IMR-90 (cell line): ENCODE measurements around the gene CFAP45. TPM values are rescaled to one million over a fixed set of nuclear protein-coding genes. Genes with fewer than 3 reads are reported as not detected.

Experiments used
- ATAC-seq: fragments of 200-7000 bp; cut with Tn5 transposase; 2 replicates; pipeline ENCODE4 v1.9.1; 2020; ENCODE audit warnings: low read depth, mild to moderate bottlenecking, moderate library complexity
- BruUV-seq: library from RNA; stranded (reverse); fragments of 400-500 nt; replicated peaks from 2 replicates; lab custom pipeline; 2021; lab: Mats Ljungman, UMichigan
- CTCF ChIA-PET: fragments of 300-600 bp; formaldehyde crosslinking; extraction: SDS; loops from one replicate; lab custom pipeline; 2021; ENCODE audit warnings: antibody characterized with exemption; lab: Yijun Ruan, JAX
- POLR2A ChIA-PET: fragments of 300-600 bp; sonication (Branson Sonifier 250); formaldehyde crosslinking; loops from one replicate; lab custom pipeline; 2022; ENCODE audit warnings: antibody characterized with exemption; ENCODE audit not compliant: unreplicated experiment; lab: Charles Lee
- DNase-seq: peaks from one replicate; pipeline ENCODE4 v3.0.0; 2013
- H2AFZ ChIP-seq: replicated peaks from 2 replicates; pipeline ENCODE3; 2013; ENCODE audit warnings: low read length, mild to moderate bottlenecking; ENCODE audit not compliant: poor library complexity
- H2AK5ac ChIP-seq: 2 replicates; pipeline ENCODE4 v1.6.1; 2013; ENCODE audit warnings: low read depth, low read length, inconsistent platforms
- H2AK9ac ChIP-seq: replicated peaks from 2 replicates; pipeline ENCODE3; 2013; ENCODE audit warnings: mild to moderate bottlenecking, low read depth, low read length, moderate library complexity; ENCODE audit not compliant: poor library complexity
- H2BK120ac ChIP-seq: 2 replicates; pipeline ENCODE4 v1.6.1; 2013; ENCODE audit warnings: low read depth, low read length, inconsistent platforms
- H2BK15ac ChIP-seq: 3 replicates; pipeline ENCODE4 v1.6.1; 2013; ENCODE audit warnings: low read depth, low read length, inconsistent platforms
- H2BK20ac ChIP-seq: 2 replicates; pipeline ENCODE4 v1.6.1; 2013; ENCODE audit warnings: low read depth, mild to moderate bottlenecking, inconsistent platforms, low read length, moderate library complexity
- H2BK5ac ChIP-seq: 2 replicates; pipeline ENCODE4 v1.6.1; 2013; ENCODE audit warnings: mild to moderate bottlenecking, low read depth, low read length, inconsistent platforms; ENCODE audit not compliant: poor library complexity, severe bottlenecking
- H3K14ac ChIP-seq: replicated peaks from 2 replicates; pipeline ENCODE4 v1.6.1; 2013; ENCODE audit warnings: low read depth, low read length, inconsistent platforms
- H3K18ac ChIP-seq: 2 replicates; pipeline ENCODE4 v1.6.1; 2013; ENCODE audit warnings: low read depth, low read length, control low read depth
- H3K23ac ChIP-seq: 2 replicates; pipeline ENCODE4 v1.6.1; 2013; ENCODE audit warnings: low read depth, low read length, inconsistent platforms
- H3K27ac ChIP-seq: 2 replicates; pipeline ENCODE4 v1.5.1; 2013; ENCODE audit warnings: mild to moderate bottlenecking, control low read depth, low read length; ENCODE audit not compliant: insufficient read depth
- H3K27me3 ChIP-seq: 2 replicates; pipeline ENCODE4 v1.6.1; 2013; ENCODE audit warnings: low read length; ENCODE audit not compliant: control insufficient read depth, insufficient read depth
- H3K36me3 ChIP-seq: 2 replicates; pipeline ENCODE4 v1.6.1; 2013; ENCODE audit warnings: low read length, mixed read lengths; ENCODE audit not compliant: control insufficient read depth, insufficient read depth
- H3K4ac ChIP-seq: 2 replicates; pipeline ENCODE4 v1.6.1; 2013; ENCODE audit warnings: low read depth, low read length, inconsistent platforms
- H3K4me1 ChIP-seq: 2 replicates; pipeline ENCODE4 v1.6.1; 2013; ENCODE audit warnings: low read length, mixed read lengths; ENCODE audit not compliant: control insufficient read depth, insufficient read depth
- H3K4me2 ChIP-seq: 2 replicates; pipeline ENCODE4 v1.6.1; 2013; ENCODE audit warnings: low read depth, mild to moderate bottlenecking, control low read depth, low read length, moderate library complexity
- H3K4me3 ChIP-seq: 2 replicates; pipeline ENCODE4 v1.5.1; 2013; ENCODE audit warnings: low read depth, mild to moderate bottlenecking, control low read depth, low read length, moderate library complexity; ENCODE audit not compliant: insufficient read depth
- H3K56ac ChIP-seq: 2 replicates; pipeline ENCODE4 v1.6.1; 2013; ENCODE audit warnings: low read length, inconsistent platforms; ENCODE audit not compliant: insufficient read depth; ENCODE audit errors: extremely low read depth
- H3K79me1 ChIP-seq, 2 experiments: 2 replicates each; pipeline ENCODE4 v1.6.1; 2013; ENCODE audit warnings: low read length in 2 of 2, inconsistent platforms in 1 of 2, low read depth in 1 of 2
- H3K9ac ChIP-seq: 2 replicates; pipeline ENCODE4 v1.6.1; 2013; ENCODE audit warnings: low read depth, low read length, control low read depth
- H3K9me1 ChIP-seq: 2 replicates; pipeline ENCODE4 v1.6.1; 2013; ENCODE audit warnings: low read length, inconsistent platforms; ENCODE audit not compliant: insufficient read depth
- H3K9me3 ChIP-seq: 2 replicates; pipeline ENCODE4 v1.6.1; 2013; ENCODE audit warnings: low read length; ENCODE audit not compliant: control insufficient read depth, insufficient read depth
- H4K20me1 ChIP-seq: 2 replicates; pipeline ENCODE4 v1.6.1; 2013; ENCODE audit warnings: low read length, inconsistent platforms; ENCODE audit not compliant: insufficient read depth
- H4K5ac ChIP-seq: 2 replicates; pipeline ENCODE4 v1.6.1; 2013; ENCODE audit warnings: mild to moderate bottlenecking, low read depth, low read length, control low read depth
- H4K8ac ChIP-seq, 2 experiments: 2 replicates each; pipeline ENCODE4 v1.6.1; 2013; ENCODE audit warnings: low read depth in 2 of 2, low read length in 2 of 2, control low read depth in 1 of 2, inconsistent platforms in 1 of 2
- H4K91ac ChIP-seq: 2 replicates; pipeline ENCODE4 v1.6.1; 2013; ENCODE audit warnings: low read depth, low read length, inconsistent platforms; ENCODE audit not compliant: insufficient read depth
- BHLHE40 ChIP-seq: fragments of 150-350 bp; IDR thresholded peaks from 2 replicates; pipeline ENCODE4 v1.6.1; 2016; ENCODE audit warnings: mild to moderate bottlenecking, low read depth, low read length
- CEBPB ChIP-seq: IDR thresholded peaks from 2 replicates; pipeline ENCODE4 v1.6.1; 2012; ENCODE audit warnings: low read depth, low read length, improper control_type of control experiment
- CHD1 ChIP-seq: IDR thresholded peaks from 2 replicates; pipeline ENCODE4 v1.6.1; 2012; ENCODE audit warnings: low read depth, low read length, improper control_type of control experiment
- FOS ChIP-seq: fragments of 150-350 bp; IDR thresholded peaks from 2 replicates; pipeline ENCODE4 v1.6.1; 2016; ENCODE audit warnings: low read depth, low read length
- MAZ ChIP-seq: IDR thresholded peaks from 2 replicates; pipeline ENCODE4 v1.6.1; 2012; ENCODE audit warnings: low read depth, mild to moderate bottlenecking, low read length, improper control_type of control experiment, moderate library complexity, borderline replicate concordance
- MXI1 ChIP-seq: IDR thresholded peaks from 2 replicates; pipeline ENCODE4 v1.6.1; 2012; ENCODE audit warnings: low read depth, mild to moderate bottlenecking, low read length, moderate library complexity, borderline replicate concordance
- NFE2L2 ChIP-seq: fragments of 150-350 bp; IDR thresholded peaks from 2 replicates; pipeline ENCODE4 v1.6.1; 2016; ENCODE audit warnings: low read depth, mild to moderate bottlenecking, low read length
- POLR2A ChIP-seq: IDR thresholded peaks from 2 replicates; pipeline ENCODE4 v1.6.1; 2012; ENCODE audit warnings: mild to moderate bottlenecking, low read depth, low read length
- RAD21 ChIP-seq: IDR thresholded peaks from 2 replicates; pipeline ENCODE4 v1.6.1; 2012; ENCODE audit warnings: low read length, improper control_type of control experiment
- RCOR1 ChIP-seq: IDR thresholded peaks from 2 replicates; pipeline ENCODE4 v1.6.1; 2012; ENCODE audit warnings: mild to moderate bottlenecking, low read length, improper control_type of control experiment; ENCODE audit not compliant: insufficient replicate concordance
- RFX5 ChIP-seq: IDR thresholded peaks from 2 replicates; pipeline ENCODE4 v1.8.0; 2012; ENCODE audit warnings: low read depth, mild to moderate bottlenecking, low read length, moderate library complexity
- SMC3 ChIP-seq: fragments of 150-350 bp; IDR thresholded peaks from 2 replicates; pipeline ENCODE4 v1.6.1; 2016; ENCODE audit warnings: low read depth, mild to moderate bottlenecking, antibody characterized with exemption, low read length, moderate library complexity
- USF2 ChIP-seq: fragments of 150-350 bp; IDR thresholded peaks from 2 replicates; pipeline ENCODE4 v1.6.1; 2017; ENCODE audit warnings: mild to moderate bottlenecking, antibody characterized with exemption, low read length, low read depth
- WGBS, 2 experiments: methylation state at CpG; one replicate each; pipeline versions ENCODE4 v1.1.5 to v1.1.7; 2013; ENCODE audit warnings: missing lambda C conversion rate in 2 of 2; ENCODE audit not compliant: insufficient read length in 1 of 2; ENCODE audit errors: extremely low coverage in 2 of 2; 5-methylcytosine and 5-hydroxymethylcytosine counted together
- dilution Hi-C: fragments of 300-500 bp; cut with HindIII; formaldehyde crosslinking; loops from one replicate; pipeline ENCODE4 v1.14.3; 2018; ENCODE audit warnings: low sequenced_read_pairs; ENCODE audit not compliant: unreplicated experiment
- in situ Hi-C: fragments of 300-500 bp; cut with MboI; formaldehyde crosslinking; loops from 3 replicates; pipeline ENCODE4 v1.14.3; 2019; ENCODE audit warnings: low sequenced_read_pairs, inconsistent platforms, mixed read lengths
- intact Hi-C: fragments of 100-400 bp; cut with micrococcal nuclease; formaldehyde crosslinking; loops from 2 replicates; pipeline ENCODE4 v1.10.0; 2022
- polyA plus RNA-seq, 3 experiments: library from polyadenylated mRNA; depleted of rRNA; stranded (reverse); fragments of >200 nt; gene quantifications; 2 replicates each; pipeline ENCODE4 v1.2.3, GENCODE V29; 2012; ENCODE audit warnings: low replicate concordance in 1 of 3
- total RNA-seq: library from RNA; depleted of rRNA; stranded (reverse); fragments of >200 nt; gene quantifications from 2 replicates; pipeline ENCODE4 v1.2.3, GENCODE V29; 2012
- TF ChIP-seq, protein P1 (sequence below): fragments of 150-350 bp; IDR thresholded peaks from 2 replicates; pipeline ENCODE4 v1.6.1; 2016; ENCODE audit warnings: low read depth, mild to moderate bottlenecking, low read length, moderate library complexity, borderline replicate concordance
- TF ChIP-seq, protein P2 (sequence below): conservative IDR thresholded peaks from 2 replicates; pipeline ENCODE4 v1.5.1; 2012; ENCODE audit warnings: mild to moderate bottlenecking, low read depth, low read length, improper control_type of control experiment

CFAP45 gene
- total and polyA plus RNA-seq, 2 of the 4 experiments (the other 2 are of a cell fraction) = 0.51 to 0.72 TPM

DNA sequence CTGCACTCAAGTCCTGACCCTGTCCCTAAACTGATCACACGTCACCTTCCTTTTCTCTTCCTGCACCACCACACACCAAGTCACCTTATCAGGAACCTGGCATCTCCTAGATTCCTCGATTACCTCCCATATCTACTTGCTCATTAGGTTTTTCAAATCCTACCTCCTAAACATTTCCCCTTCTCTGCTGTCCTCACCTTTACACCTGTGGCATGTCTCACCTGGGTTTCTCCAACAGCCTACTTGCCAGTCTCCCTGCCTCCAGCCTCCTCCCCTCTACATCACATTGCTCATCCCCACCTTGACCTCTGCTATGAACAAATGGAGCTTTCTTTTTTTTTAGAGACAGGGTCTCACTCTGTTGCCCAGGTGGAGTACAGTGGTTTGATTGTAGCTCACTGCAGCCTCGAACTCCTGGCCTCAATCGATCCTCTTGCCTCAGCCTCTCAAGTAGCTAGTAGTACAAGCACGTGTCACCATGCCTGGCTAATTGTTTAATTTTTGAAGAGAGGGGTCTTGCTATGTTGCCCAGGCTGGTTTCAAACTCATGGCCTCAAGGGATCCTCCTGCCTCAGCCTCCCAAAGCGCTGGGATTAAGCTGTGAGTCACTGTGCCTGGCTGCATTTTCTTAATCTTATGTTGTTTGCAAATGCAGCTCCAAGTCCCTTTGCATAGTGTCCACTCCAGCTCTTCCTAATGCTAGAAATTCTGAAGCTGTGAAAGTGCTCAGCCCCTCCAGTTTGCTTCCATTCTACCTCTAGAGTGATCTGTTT lies 39.1 kb upstream of the CFAP45 start:
- Histone ChIP-seq H3K56ac (no peak overlapping the region), H2BK20ac (no peak overlapping the region), H3K14ac (no peak overlapping the region), H2BK5ac (no peak overlapping the region), H3K27me3 (peaks cover 60% of the 10 kb centered on the region), H3K27ac (no peak overlapping the region), H4K91ac (no peak overlapping the region), H4K5ac (no peak overlapping the region), H2AFZ (no peak overlapping the region), H3K18ac (no peak overlapping the region), H3K4me1 (no peaks in the 10 kb centered on the region), H3K4me2 (no peak overlapping the region), H3K9ac (no peak overlapping the region), H3K79me1 (no peaks in the 10 kb centered on the region), H3K23ac (no peak overlapping the region), H2BK120ac (no peak overlapping the region), H3K9me1 (no peaks in the 10 kb centered on the region), H4K8ac (no peak overlapping the region), H3K9me3 (no peaks in the 10 kb centered on the region), H2BK15ac (no peak overlapping the region), H3K4ac (no peak overlapping the region), H3K36me3 (no peaks in the 10 kb centered on the region), H2AK5ac (no peak overlapping the region), H3K4me3 (no peak overlapping the region), H4K20me1 (no peaks in the 10 kb centered on the region), H2AK9ac (no peak overlapping the region)
- 54% methylated on average over 3 of the region's 6 CpGs; no CpG with 5 or more reads in 1 of the 2 experiments for WGBS, 2 experiments
- in situ Hi-C loops = loop anchor here (5.0 to 10.0 kb wide), 2 partner anchors 68 to 436 kb away; no protein-coding TSS in a partner anchor
- POLR2A ChIA-PET = no interaction called here
- CTCF ChIA-PET = interaction anchor here (6.4 kb wide), 1 partner anchor 67 kb away, joined by 48 read pairs; no protein-coding TSS in a partner anchor
- no peak for ATAC-seq
- dilution Hi-C loops = no loop called here
- no TSS peak for BruUV-seq
- no peak for DNase-seq
- intact Hi-C loops = no loop called here
- TF ChIP-seq MAZ = no peak
- no peak for TF ChIP-seq CEBPB
- no peak for TF ChIP-seq CHD1
- TF ChIP-seq RFX5 = no peak
- no peak for TF ChIP-seq MXI1
- TF ChIP-seq, protein P1, sequence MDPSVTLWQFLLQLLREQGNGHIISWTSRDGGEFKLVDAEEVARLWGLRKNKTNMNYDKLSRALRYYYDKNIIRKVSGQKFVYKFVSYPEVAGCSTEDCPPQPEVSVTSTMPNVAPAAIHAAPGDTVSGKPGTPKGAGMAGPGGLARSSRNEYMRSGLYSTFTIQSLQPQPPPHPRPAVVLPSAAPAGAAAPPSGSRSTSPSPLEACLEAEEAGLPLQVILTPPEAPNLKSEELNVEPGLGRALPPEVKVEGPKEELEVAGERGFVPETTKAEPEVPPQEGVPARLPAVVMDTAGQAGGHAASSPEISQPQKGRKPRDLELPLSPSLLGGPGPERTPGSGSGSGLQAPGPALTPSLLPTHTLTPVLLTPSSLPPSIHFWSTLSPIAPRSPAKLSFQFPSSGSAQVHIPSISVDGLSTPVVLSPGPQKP = no peak
- no peak for TF ChIP-seq USF2
- TF ChIP-seq RAD21 = no peak
- TF ChIP-seq SMC3 = no peak
- TF ChIP-seq BHLHE40 = no peak
- no peak for TF ChIP-seq POLR2A
- TF ChIP-seq RCOR1 = no peak
- no peak for TF ChIP-seq NFE2L2
- TF ChIP-seq FOS = no peak
- TF ChIP-seq, protein P2, sequence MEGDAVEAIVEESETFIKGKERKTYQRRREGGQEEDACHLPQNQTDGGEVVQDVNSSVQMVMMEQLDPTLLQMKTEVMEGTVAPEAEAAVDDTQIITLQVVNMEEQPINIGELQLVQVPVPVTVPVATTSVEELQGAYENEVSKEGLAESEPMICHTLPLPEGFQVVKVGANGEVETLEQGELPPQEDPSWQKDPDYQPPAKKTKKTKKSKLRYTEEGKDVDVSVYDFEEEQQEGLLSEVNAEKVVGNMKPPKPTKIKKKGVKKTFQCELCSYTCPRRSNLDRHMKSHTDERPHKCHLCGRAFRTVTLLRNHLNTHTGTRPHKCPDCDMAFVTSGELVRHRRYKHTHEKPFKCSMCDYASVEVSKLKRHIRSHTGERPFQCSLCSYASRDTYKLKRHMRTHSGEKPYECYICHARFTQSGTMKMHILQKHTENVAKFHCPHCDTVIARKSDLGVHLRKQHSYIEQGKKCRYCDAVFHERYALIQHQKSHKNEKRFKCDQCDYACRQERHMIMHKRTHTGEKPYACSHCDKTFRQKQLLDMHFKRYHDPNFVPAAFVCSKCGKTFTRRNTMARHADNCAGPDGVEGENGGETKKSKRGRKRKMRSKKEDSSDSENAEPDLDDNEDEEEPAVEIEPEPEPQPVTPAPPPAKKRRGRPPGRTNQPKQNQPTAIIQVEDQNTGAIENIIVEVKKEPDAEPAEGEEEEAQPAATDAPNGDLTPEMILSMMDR = no peak
